SU-DHL-6 (cell line): ENCODE data around the gene SCGN.

Source experiments
- H2AFZ ChIP-seq: fragments of 200-600 bp; sonication (generic); 2 replicates; pipeline ENCODE4 v1.6.1; 2014; ENCODE audit warnings: low read depth, mild to moderate bottlenecking, moderate library complexity, mixed read lengths, antibody characterized with exemption, low read length; ENCODE audit not compliant: severe bottlenecking
- H3F3A ChIP-seq: fragments of 200-600 bp; shearing (Covaris generic); 2 replicates; pipeline ENCODE4 v1.6.0; 2016; ENCODE audit warnings: antibody characterized with exemption, mild to moderate bottlenecking; ENCODE audit not compliant: insufficient read depth
- H3K27ac ChIP-seq: fragments of 200-600 bp; sonication (generic); 2 replicates; pipeline ENCODE4 v1.5.1; 2016; ENCODE audit warnings: low read depth, mild to moderate bottlenecking, low read length, moderate library complexity, mixed read lengths
- H3K27me3 ChIP-seq: fragments of 200-600 bp; sonication (generic), shearing (Covaris generic); 2 replicates; pipeline ENCODE4 v1.6.0; 2014; ENCODE audit warnings: mild to moderate bottlenecking, low read length
- H3K36me3 ChIP-seq: fragments of 200-600 bp; sonication (generic); 2 replicates; pipeline ENCODE4 v1.6.1; 2014; ENCODE audit warnings: mild to moderate bottlenecking, low read length, mixed read lengths
- H3K4me2 ChIP-seq: fragments of 300-600, 200-600 bp; shearing (Covaris generic), sonication (generic); 2 replicates; pipeline ENCODE4 v1.6.0; 2014; ENCODE audit warnings: low read length, low read depth, mild to moderate bottlenecking; ENCODE audit not compliant: poor library complexity, severe bottlenecking
- H3K4me3 ChIP-seq: fragments of 200-600 bp; sonication (generic); 2 replicates; pipeline ENCODE4 v1.5.1; 2014; ENCODE audit warnings: antibody characterized with exemption, low read length, mild to moderate bottlenecking, mixed read lengths; ENCODE audit not compliant: insufficient read depth, poor library complexity, severe bottlenecking
- H3K79me2 ChIP-seq: fragments of 200-600 bp; sonication (generic); 2 replicates; pipeline ENCODE4 v1.6.1; 2014; ENCODE audit warnings: mild to moderate bottlenecking, low read length, moderate library complexity; ENCODE audit not compliant: insufficient read depth
- H3K9ac ChIP-seq: fragments of 200-600 bp; sonication (generic); 2 replicates; pipeline ENCODE4 v1.7.0; 2014; ENCODE audit warnings: mild to moderate bottlenecking, low read length
- H3K9me2 ChIP-seq: fragments of 200-600 bp; sonication (generic); replicated peaks from 2 replicates; pipeline ENCODE4 v1.6.1; 2014; ENCODE audit warnings: low read length; ENCODE audit not compliant: insufficient read depth
- H3K9me3 ChIP-seq: fragments of 200-600 bp; sonication (generic); 2 replicates; pipeline ENCODE4 v1.6.1; 2014; ENCODE audit warnings: low read length, mixed read lengths; ENCODE audit not compliant: insufficient read depth
- H4K20me1 ChIP-seq: fragments of 200-600 bp; sonication (generic); 2 replicates; pipeline ENCODE4 v1.6.1; 2014; ENCODE audit warnings: low read depth, mild to moderate bottlenecking, antibody characterized with exemption, low read length, moderate library complexity, mixed read lengths
- CTCF ChIP-seq: fragments of 200-600 bp; sonication (generic); IDR thresholded peaks from one replicate; pipeline ENCODE4 v1.5.1; 2017; ENCODE audit warnings: antibody characterized with exemption, mild to moderate bottlenecking, low read length, moderate library complexity; ENCODE audit not compliant: insufficient read depth, poor library complexity, severe bottlenecking
- EZH2phosphoT487 ChIP-seq: fragments of 200-600 bp; sonication (generic), shearing (Covaris generic); conservative IDR thresholded peaks from 2 replicates; pipeline ENCODE4 v1.6.1; 2018; ENCODE audit warnings: mild to moderate bottlenecking, antibody characterized with exemption, low read length, moderate library complexity, mixed read lengths

SCGN gene

GRCh38 chr6:25639653-25640052 lies 12.4 kb upstream of the SCGN start:
- no peak overlapping the region for H3K27ac ChIP-seq
- H3K27me3 ChIP-seq: no peaks in the 10 kb centered on the region
- H3K9me3 ChIP-seq: no peaks in the 10 kb centered on the region
- no peaks in the 10 kb centered on the region for H3F3A ChIP-seq
- H3K4me2 ChIP-seq: no peak overlapping the region
- no peaks in the 10 kb centered on the region for H3K36me3 ChIP-seq
- no peaks in the 10 kb centered on the region for H4K20me1 ChIP-seq
- H3K79me2 ChIP-seq: no peaks in the 10 kb centered on the region
- no peak overlapping the region for H3K9ac ChIP-seq
- no peak overlapping the region for H2AFZ ChIP-seq
- no peak for TF ChIP-seq CTCF
- TF ChIP-seq EZH2phosphoT487: no peak
- no peak overlapping the region for H3K4me3 ChIP-seq
- no peaks in the 10 kb centered on the region for H3K9me2 ChIP-seq

- Histone ChIP-seq H3K9ac (no peak overlapping the region), H3F3A (no peaks in the 10 kb centered on the region), H3K27me3 (no peaks in the 10 kb centered on the region), H4K20me1 (no peaks in the 10 kb centered on the region), H3K9me3 (no peaks in the 10 kb centered on the region), H3K27ac (no peak overlapping the region), H3K4me2 (no peak overlapping the region), H3K79me2 (no peaks in the 10 kb centered on the region), H2AFZ (no peak overlapping the region), H3K9me2 (no peaks in the 10 kb centered on the region), H3K36me3 (no peaks in the 10 kb centered on the region), H3K4me3 (no peak overlapping the region)
- TF ChIP-seq EZH2phosphoT487 (no peak), CTCF (no peak)
Measured at GRCh38 chr6:25640446-25640845, 11.6 kb upstream of the SCGN start.

GRCh38 chr6:25640891-25641290 lies 11.1 kb upstream of the SCGN start:
- no peaks in the 10 kb centered on the region for H3K27me3 ChIP-seq
- no peaks in the 10 kb centered on the region for H4K20me1 ChIP-seq
- no peak overlapping the region for H3K27ac ChIP-seq
- no peak overlapping the region for H3K4me3 ChIP-seq
- H3K4me2 ChIP-seq: no peak overlapping the region
- TF ChIP-seq CTCF (no peak), EZH2phosphoT487 (no peak)
- no peaks in the 10 kb centered on the region for H3K79me2 ChIP-seq
- no peak overlapping the region for H3K9ac ChIP-seq
- no peaks in the 10 kb centered on the region for H3K36me3 ChIP-seq
- H3K9me3 ChIP-seq: no peaks in the 10 kb centered on the region
- H3K9me2 ChIP-seq: no peaks in the 10 kb centered on the region
- H2AFZ ChIP-seq: no peak overlapping the region
- H3F3A ChIP-seq: no peaks in the 10 kb centered on the region

- Histone ChIP-seq H3K79me2 (no peaks in the 10 kb centered on the region), H3K36me3 (no peaks in the 10 kb centered on the region), H3K9me3 (no peaks in the 10 kb centered on the region), H3K9ac (no peak overlapping the region), H3K27me3 (no peaks in the 10 kb centered on the region), H3F3A (no peaks in the 10 kb centered on the region), H3K4me3 (no peak overlapping the region), H2AFZ (no peak overlapping the region), H3K9me2 (no peaks in the 10 kb centered on the region), H3K4me2 (no peak overlapping the region), H4K20me1 (no peaks in the 10 kb centered on the region), H3K27ac (no peak overlapping the region)
- no peak for TF ChIP-seq CTCF
- TF ChIP-seq EZH2phosphoT487: no peak
Measured at GRCh38 chr6:25641377-25641776, 10.6 kb upstream of the SCGN start.
